Vagina (tissue), 2 donors: Measurements from ENCODE around the gene IL6. TPM values are rescaled to one million over a fixed set of nuclear protein-coding genes. Genes with fewer than 3 reads are reported as not detected.

ENCODE experiments used
- DNase-seq, 2 donors: peaks; one replicate each; pipeline ENCODE4 v3.0.0-alpha.2; 2017; ENCODE audit errors: extremely low spot score in 2 of 2
- H3K27ac ChIP-seq: fragments of 200-600 bp; sonication (generic); one replicate; pipeline ENCODE4 v1.5.1; 2019
- H3K27me3 ChIP-seq: fragments of 200-600 bp; sonication (generic); one replicate; pipeline ENCODE4 v1.5.1; 2019
- H3K36me3 ChIP-seq, 2 donors: fragments of 200-600 bp; sonication (generic); one replicate each; pipeline ENCODE4 v1.5.1; 2017 to 2019
- H3K4me1 ChIP-seq: fragments of 200-600 bp; sonication (generic); one replicate; pipeline ENCODE4 v1.5.1; 2019
- H3K4me3 ChIP-seq, 2 donors: fragments of 200-600 bp; sonication (generic); 1 replicate in 1 of 2; 2 replicates in 1 of 2; pipeline ENCODE4 v1.5.1; 2016 to 2019
- H3K9me3 ChIP-seq: fragments of 200-600 bp; sonication (generic); one replicate; pipeline ENCODE4 v1.5.1; 2019
- CTCF ChIP-seq, 3 experiments: fragments of 450-650 bp in 2 of 3; fragments of 200-600 bp in 1 of 3; sonication (generic) in 1 of 3; IDR thresholded peaks; one replicate each; pipeline ENCODE4 v1.5.1; 2017 to 2019; ENCODE audit warnings: antibody characterized with exemption in 3 of 3, mild to moderate bottlenecking in 2 of 3, moderate library complexity in 2 of 3
- POLR2A ChIP-seq, 2 donors: fragments of 450-650 bp; IDR thresholded peaks; one replicate each; pipeline ENCODE4 v1.6.1; 2017; ENCODE audit warnings: antibody characterized with exemption in 2 of 2, mild to moderate bottlenecking in 2 of 2, moderate library complexity in 2 of 2
- POLR2AphosphoS5 ChIP-seq, 2 donors: sonication (generic); formaldehyde crosslinking; IDR thresholded peaks; one replicate each; pipeline ENCODE4 v1.9.0; 2017; ENCODE audit warnings: antibody characterized with exemption in 2 of 2, mild to moderate bottlenecking in 2 of 2, low read depth in 1 of 2; ENCODE audit not compliant: insufficient read depth in 1 of 2
- intact Hi-C: fragments of 100-400 bp; cut with DNase I; formaldehyde crosslinking; loops from one replicate; pipeline ENCODE4 v1.15.1; 2023
- total RNA-seq: library from RNA; depleted of rRNA; stranded (reverse); fragments of >200 nt; gene quantifications from one replicate; pipeline ENCODE4 v1.2.3, GENCODE V29; 2016

Gene IL6
- total RNA-seq, 1 donor from 2014 or later = 12.0 TPM

- H3K9me3 ChIP-seq = no peaks in the 10 kb centered on the region
- no peak overlapping the region for H3K4me3 ChIP-seq
- no peak for TF ChIP-seq POLR2AphosphoS5 (IDR thresholded peaks at IDR 0.05; ENCODE audit: insufficient read depth in 1 of 2, low read depth in 1 of 2)
- no peak for TF ChIP-seq POLR2A (IDR thresholded peaks at IDR 0.05)
- no peak for TF ChIP-seq CTCF (IDR thresholded peaks at IDR 0.05)
- H3K4me1 ChIP-seq = no peaks in the 10 kb centered on the region
- no peak overlapping the region for H3K27ac ChIP-seq
- no peak for DNase-seq
- intact Hi-C loops = no loop called here
- H3K27me3 ChIP-seq = no peaks in the 10 kb centered on the region
- no peaks in the 10 kb centered on the region for H3K36me3 ChIP-seq
These were observed 32.3 kb upstream of the IL6 start for GRCh38 chr7:22694597-22695207.

GRCh38 chr7:22695476-22696132 is 31.4 kb upstream of the IL6 start:
- H3K27me3 ChIP-seq = no peaks in the 10 kb centered on the region
- no peak overlapping the region for H3K4me3 ChIP-seq
- intact Hi-C loops = no loop called here
- DNase-seq = no peak
- no peaks in the 10 kb centered on the region for H3K4me1 ChIP-seq
- no peak for TF ChIP-seq POLR2AphosphoS5 (IDR thresholded peaks at IDR 0.05; ENCODE audit: insufficient read depth in 1 of 2, low read depth in 1 of 2)
- no peaks in the 10 kb centered on the region for H3K36me3 ChIP-seq
- H3K9me3 ChIP-seq = no peaks in the 10 kb centered on the region
- no peak overlapping the region for H3K27ac ChIP-seq

GRCh38 chr7:22696541-22697228 is 30.3 kb upstream of the IL6 start:
- no peak overlapping the region for H3K27ac ChIP-seq
- no peaks in the 10 kb centered on the region for H3K27me3 ChIP-seq
- no peak overlapping the region for H3K4me3 ChIP-seq
- intact Hi-C loops = no loop called here
- TF ChIP-seq POLR2AphosphoS5 (IDR thresholded peaks at IDR 0.05; ENCODE audit: insufficient read depth in 1 of 2, low read depth in 1 of 2) (no peak), POLR2A (IDR thresholded peaks at IDR 0.05) (no peak), CTCF (IDR thresholded peaks at IDR 0.05) (no peak)
- H3K4me1 ChIP-seq = no peaks in the 10 kb centered on the region
- no peaks in the 10 kb centered on the region for H3K36me3 ChIP-seq
- H3K9me3 ChIP-seq = no peaks in the 10 kb centered on the region
- DNase-seq = no peak

GRCh38 chr7:22697322-22697859 is 29.6 kb upstream of the IL6 start:
- Histone ChIP-seq H3K9me3 (no peaks in the 10 kb centered on the region), H3K27me3 (no peaks in the 10 kb centered on the region), H3K36me3 (no peaks in the 10 kb centered on the region), H3K4me1 (no peaks in the 10 kb centered on the region), H3K27ac (no peak overlapping the region), H3K4me3 (no peak overlapping the region)
- intact Hi-C loops = no loop called here
- TF ChIP-seq POLR2AphosphoS5 (IDR thresholded peaks at IDR 0.05; ENCODE audit: insufficient read depth in 1 of 2, low read depth in 1 of 2) = no peak
- DNase-seq = no peak

GRCh38 chr7:22697876-22698606 is 29.0 kb upstream of the IL6 start:
- TF ChIP-seq POLR2AphosphoS5 (IDR thresholded peaks at IDR 0.05; ENCODE audit: insufficient read depth in 1 of 2, low read depth in 1 of 2) (no peak), CTCF (IDR thresholded peaks at IDR 0.05) (no peak), POLR2A (IDR thresholded peaks at IDR 0.05) (no peak)
- Histone ChIP-seq H3K4me3 (no peak overlapping the region), H3K9me3 (no peaks in the 10 kb centered on the region), H3K27ac (no peak overlapping the region), H3K36me3 (no peaks in the 10 kb centered on the region), H3K4me1 (no peaks in the 10 kb centered on the region), H3K27me3 (no peaks in the 10 kb centered on the region)
- DNase-seq = no peak
- intact Hi-C loops = no loop called here
